Loucy (cell line): ENCODE measurements around the gene MATK.

Experiments used
- H2AFZ ChIP-seq: fragments of 200-600 bp; sonication (generic); 2 replicates; pipeline ENCODE4 v1.6.0; 2016; ENCODE audit warnings: antibody characterized with exemption, mild to moderate bottlenecking, low read length, moderate library complexity
- H3F3A ChIP-seq: fragments of 200-600 bp; 2 replicates; pipeline ENCODE4 v1.6.0; 2016; ENCODE audit warnings: antibody characterized with exemption, low read depth, mild to moderate bottlenecking
- H3K27me3 ChIP-seq: fragments of 200-600 bp; sonication (generic); 2 replicates; pipeline ENCODE4 v1.6.1; 2014; ENCODE audit warnings: low read length, mild to moderate bottlenecking; ENCODE audit not compliant: insufficient read depth, poor library complexity, severe bottlenecking
- H3K36me3 ChIP-seq: fragments of 200-600 bp; sonication (generic); 2 replicates; pipeline ENCODE4 v1.6.1; 2016; ENCODE audit warnings: low read length; ENCODE audit not compliant: insufficient read depth
- H3K4me1 ChIP-seq: fragments of 200-600 bp; sonication (generic); 2 replicates; pipeline ENCODE4 v1.5.1; 2014; ENCODE audit warnings: low read length, mild to moderate bottlenecking; ENCODE audit not compliant: insufficient read depth, poor library complexity, severe bottlenecking
- H3K4me2 ChIP-seq: fragments of 200-600 bp; sonication (generic); 2 replicates; pipeline ENCODE4 v1.6.0; 2014; ENCODE audit warnings: antibody characterized with exemption, low read length, low read depth, mild to moderate bottlenecking; ENCODE audit not compliant: poor library complexity, severe bottlenecking
- H3K4me3 ChIP-seq: fragments of 200-600 bp; sonication (generic); 2 replicates; pipeline ENCODE4 v1.5.1; 2014; ENCODE audit warnings: low read length, mild to moderate bottlenecking, mixed read lengths; ENCODE audit not compliant: poor library complexity, severe bottlenecking
- H3K79me2 ChIP-seq: fragments of 200-600 bp; sonication (generic); 2 replicates; pipeline ENCODE4 v1.6.1; 2014; ENCODE audit warnings: low read length; ENCODE audit not compliant: insufficient read depth
- H3K9ac ChIP-seq: fragments of 200-600 bp; sonication (generic); 2 replicates; pipeline ENCODE4 v1.6.0; 2014; ENCODE audit warnings: mild to moderate bottlenecking, low read depth, low read length, moderate library complexity; ENCODE audit not compliant: poor library complexity, severe bottlenecking
- H3K9me2 ChIP-seq: fragments of 200-600 bp; sonication (generic); replicated peaks from 2 replicates; pipeline ENCODE4 v1.6.1; 2016; ENCODE audit warnings: low read depth, low read length, mixed read lengths
- H3K9me3 ChIP-seq: fragments of 200-600 bp; sonication (generic); 2 replicates; pipeline ENCODE4 v1.6.1; 2014; ENCODE audit warnings: mild to moderate bottlenecking, antibody characterized with exemption, low read length, low read depth; ENCODE audit not compliant: insufficient read depth
- H4K20me1 ChIP-seq: fragments of 200-600 bp; sonication (generic); 2 replicates; pipeline ENCODE4 v1.6.0; 2014; ENCODE audit warnings: antibody characterized with exemption, low read length, mild to moderate bottlenecking; ENCODE audit not compliant: insufficient read depth, poor library complexity, severe bottlenecking
- CTCF ChIP-seq: fragments of 200-600 bp; sonication (generic); conservative IDR thresholded peaks from 2 replicates; pipeline ENCODE4 v1.5.1; 2014; ENCODE audit warnings: mild to moderate bottlenecking, antibody characterized with exemption, low read length
- EZH2phosphoT487 ChIP-seq: fragments of 200-600 bp; IDR thresholded peaks from 2 replicates; pipeline ENCODE4 v1.6.1; 2018; ENCODE audit warnings: antibody characterized with exemption, mild to moderate bottlenecking, moderate library complexity, borderline replicate concordance

Gene MATK

DNA sequence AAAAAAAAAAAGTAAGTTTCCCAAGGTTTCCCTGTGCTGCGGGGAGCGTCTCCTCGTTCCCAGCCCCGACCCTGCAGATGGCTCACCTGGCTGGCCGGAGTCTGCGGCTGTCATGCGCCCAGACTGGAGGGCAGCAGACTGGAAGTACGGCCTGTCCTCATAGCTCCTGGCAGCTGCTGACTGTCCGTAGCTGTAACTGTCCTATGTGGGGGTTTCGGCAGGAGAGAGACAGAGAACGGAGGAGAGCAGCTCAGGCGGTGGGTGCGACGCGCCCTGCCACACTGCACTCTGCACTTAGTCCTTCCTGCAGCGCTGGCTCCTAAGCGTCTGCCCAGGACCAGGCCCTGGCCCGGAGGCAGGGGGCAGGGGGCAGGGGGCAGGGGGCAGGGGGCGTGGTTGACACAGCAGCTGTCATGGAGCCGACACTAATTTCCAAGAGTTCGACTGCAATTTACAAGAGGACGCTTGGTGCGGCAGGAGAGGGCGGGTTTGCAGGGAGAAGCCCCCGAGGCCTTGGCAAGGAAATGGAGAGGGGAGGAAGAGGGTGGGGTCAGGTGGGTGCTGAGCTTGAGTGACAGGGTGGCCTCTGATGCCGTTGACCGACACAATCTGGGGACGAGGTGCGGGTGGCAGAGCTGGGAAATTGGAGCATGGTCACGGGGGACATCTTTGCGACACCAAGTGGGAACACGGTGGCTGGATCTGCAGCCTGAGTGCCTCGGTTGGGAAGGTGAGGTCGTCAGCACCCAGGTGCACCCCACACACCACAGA is 47.6 kb upstream of the MATK start:
- no peak overlapping the region for H3K9ac ChIP-seq
- no peak overlapping the region for H2AFZ ChIP-seq
- no peaks in the 10 kb centered on the region for H4K20me1 ChIP-seq
- no peaks in the 10 kb centered on the region for H3F3A ChIP-seq
- H3K9me3 ChIP-seq = no peaks in the 10 kb centered on the region
- no peaks in the 10 kb centered on the region for H3K4me1 ChIP-seq
- no peaks in the 10 kb centered on the region for H3K36me3 ChIP-seq
- H3K9me2 ChIP-seq = no peaks in the 10 kb centered on the region
- H3K27me3 ChIP-seq = no peaks in the 10 kb centered on the region
- no peaks in the 10 kb centered on the region for H3K79me2 ChIP-seq
- no peak overlapping the region for H3K4me2 ChIP-seq
- H3K4me3 ChIP-seq = no peak overlapping the region
- TF ChIP-seq EZH2phosphoT487 = no peak
- no peak for TF ChIP-seq CTCF

DNA sequence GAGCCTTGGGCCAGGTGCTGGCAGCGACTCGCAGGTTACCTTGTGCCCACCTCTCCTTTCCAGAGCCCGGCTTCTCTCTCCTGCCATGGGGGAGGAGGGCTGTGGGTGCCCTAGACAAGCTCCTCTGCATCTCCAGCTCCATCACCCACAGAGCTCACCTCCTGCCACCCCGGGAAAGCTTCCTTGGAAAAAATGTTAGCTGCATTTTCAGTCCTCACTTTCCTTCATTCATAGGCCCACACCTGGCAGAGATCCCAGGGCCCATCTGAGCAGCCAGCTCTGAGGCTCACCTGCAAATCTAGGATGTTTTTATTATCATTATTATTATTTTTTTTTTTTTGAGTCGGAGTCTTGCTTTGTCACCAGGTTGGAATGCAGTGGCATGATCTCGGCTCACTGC is 45.8 kb upstream of the MATK start:
- Histone ChIP-seq H3K4me3 (no peak overlapping the region), H3K79me2 (no peaks in the 10 kb centered on the region), H3F3A (no peaks in the 10 kb centered on the region), H4K20me1 (no peaks in the 10 kb centered on the region), H3K4me2 (no peak overlapping the region), H3K4me1 (no peaks in the 10 kb centered on the region), H2AFZ (no peak overlapping the region), H3K9ac (no peak overlapping the region), H3K9me2 (no peaks in the 10 kb centered on the region), H3K27me3 (no peaks in the 10 kb centered on the region), H3K9me3 (no peaks in the 10 kb centered on the region), H3K36me3 (no peaks in the 10 kb centered on the region)
- TF ChIP-seq EZH2phosphoT487 = no peak
- TF ChIP-seq CTCF = no peak

DNA sequence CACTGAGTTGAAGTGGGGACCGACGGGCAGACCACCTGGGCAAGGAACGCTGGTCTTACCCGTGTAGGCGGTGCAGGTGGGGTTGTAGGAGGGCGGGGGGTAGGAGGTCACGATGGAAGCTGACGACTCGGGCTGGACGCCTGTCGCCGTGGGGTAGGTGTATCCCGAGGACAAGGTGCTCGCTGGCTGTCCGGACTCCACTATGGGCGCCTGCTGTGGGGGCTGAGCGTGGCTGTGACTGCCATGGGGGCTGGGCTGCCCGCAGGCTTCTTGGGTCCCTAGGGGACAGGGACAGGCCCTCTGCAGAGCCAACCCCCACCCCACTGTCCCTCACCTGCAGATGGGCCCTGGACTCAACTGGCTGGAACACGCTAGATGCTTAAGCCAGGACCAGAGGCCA is 45.4 kb upstream of the MATK start:
- Histone ChIP-seq H2AFZ (no peak overlapping the region), H4K20me1 (no peaks in the 10 kb centered on the region), H3K4me1 (no peaks in the 10 kb centered on the region), H3K9ac (no peak overlapping the region), H3K36me3 (no peaks in the 10 kb centered on the region), H3K79me2 (no peaks in the 10 kb centered on the region), H3K9me2 (no peaks in the 10 kb centered on the region), H3K27me3 (no peaks in the 10 kb centered on the region), H3K4me3 (no peak overlapping the region), H3K9me3 (no peaks in the 10 kb centered on the region), H3F3A (no peaks in the 10 kb centered on the region), H3K4me2 (no peak overlapping the region)
- TF ChIP-seq EZH2phosphoT487 = no peak
- TF ChIP-seq CTCF = no peak
